Naive thymus-derived CD8-positive, alpha-beta T cell (primary cell): ENCODE results near the gene ANXA2R. TPM values are rescaled to one million over a fixed set of nuclear protein-coding genes. Genes with fewer than 3 reads are reported as not detected.
"Not testable (repeated sequence)": the region's sequence is repeated elsewhere in the genome, so short reads cannot be mapped to it uniquely, and the experiment has no call there.

Experiments used
- ATAC-seq, 2 donors: fragments of 150-1000 bp; cut with Tn5 transposase in 1 of 2; sonication (Bioruptor Pico), chemical (Tn5 transposase) in 1 of 2; 1 replicate in 1 of 2; 2 replicates in 1 of 2; pipeline ENCODE4 v1.10.0; 2021; ENCODE audit warnings: mild to moderate bottlenecking in 2 of 2, moderate library complexity in 2 of 2
- POLR2A ChIA-PET: fragments of 350-600 bp; sonication (Branson Sonifier 250); formaldehyde crosslinking; loops from one replicate; lab custom pipeline; 2021; ENCODE audit warnings: antibody characterized with exemption; lab: Charles Lee
- DNase-seq, 10 donors: peaks; one replicate each; pipeline versions ENCODE4 v3.0.0 to v3.0.0-alpha.2; 2020 to 2022
- H3K27ac Mint-ChIP-seq, 10 donors: one replicate each; pipeline ENCODE4 v1.8.0; 2020 to 2022; ENCODE audit warnings: mild to moderate bottlenecking in 10 of 10, mixed read lengths in 10 of 10, moderate library complexity in 4 of 10, inconsistent platforms in 1 of 10
- H3K27me3 Mint-ChIP-seq, 5 donors: one replicate each; pipeline ENCODE4 v1.8.0; 2021 to 2022; ENCODE audit warnings: mixed read lengths in 5 of 5
- H3K36me3 Mint-ChIP-seq, 3 donors: one replicate each; pipeline ENCODE4 v1.8.0; 2020 to 2022; ENCODE audit warnings: mixed read lengths in 3 of 3, mild to moderate bottlenecking in 2 of 3, inconsistent platforms in 1 of 3
- H3K4me1 Mint-ChIP-seq, 4 donors: one replicate each; pipeline ENCODE4 v1.8.0; 2021 to 2022; ENCODE audit warnings: mixed read lengths in 4 of 4
- H3K4me3 Mint-ChIP-seq, 10 donors: one replicate each; pipeline ENCODE4 v1.8.0; 2020 to 2022; ENCODE audit warnings: mild to moderate bottlenecking in 10 of 10, mixed read lengths in 10 of 10, moderate library complexity in 6 of 10, inconsistent platforms in 1 of 10
- H3K9me3 Mint-ChIP-seq, 9 donors: one replicate each; pipeline ENCODE4 v1.8.0; 2020 to 2022; ENCODE audit warnings: mixed read lengths in 9 of 9, mild to moderate bottlenecking in 3 of 9, inconsistent platforms in 1 of 9, moderate library complexity in 1 of 9
- polyA plus RNA-seq, 3 donors: library from polyadenylated mRNA; unstranded; fragments of 300-500 nt; fragmentation: Illumina TruSeq; gene quantifications; one replicate each; pipeline ENCODE4 v1.2.3, GENCODE V29; 2021
- total RNA-seq, 8 experiments: library from RNA in 2 of 8; stranded (reverse) in 2 of 8; gene quantifications; one replicate each; pipeline ENCODE4 v1.2.3 and lab custom pipeline; 2021 to 2026

ANXA2R gene
- total and polyA plus RNA-seq, 5 experiments from 2014 or later, result 51.5 to 72.7 (median 65.9) TPM

DNA sequence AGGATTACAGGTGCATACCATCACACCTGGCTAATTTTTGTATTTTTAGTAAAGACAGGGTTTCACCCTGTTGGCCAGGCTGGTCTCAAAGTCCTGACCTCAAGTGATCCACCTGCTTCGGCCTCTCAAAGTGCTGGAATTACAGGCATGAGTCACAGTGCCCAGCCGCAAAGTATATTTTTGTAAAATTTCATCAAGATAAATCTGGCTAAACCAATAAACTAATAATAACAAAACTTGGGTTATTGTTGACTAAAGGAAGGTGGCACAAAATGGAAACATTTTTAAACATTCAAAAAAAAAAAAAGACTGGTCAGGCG lies 29.2 kb upstream of the ANXA2R start:
- not testable (repeated sequence) for DNase-seq, ATAC-seq, H3K9me3 Mint-ChIP-seq, H3K27me3 Mint-ChIP-seq
- peaks cover 0 to 40% (median 12%) of the 10 kb centered on the region in 3 donors for H3K36me3 Mint-ChIP-seq
- POLR2A ChIA-PET, result interaction anchor here (0.7 to 7.2 kb wide), 6 partner anchors 27 to 162 kb away, joined by 3 to 619 read pairs (median 20); partner anchors contain the start of genes ANXA2R and ZNF131
- peak overlapping the region in 2 of 10 donors; percentile 25 to 95 for H3K27ac Mint-ChIP-seq
- H3K4me1 Mint-ChIP-seq, result peaks cover 39 to 66% (median 62%) of the 10 kb centered on the region in 4 donors
- H3K4me3 Mint-ChIP-seq, result peak overlapping the region; percentile 40 to 99 (median 96)

DNA sequence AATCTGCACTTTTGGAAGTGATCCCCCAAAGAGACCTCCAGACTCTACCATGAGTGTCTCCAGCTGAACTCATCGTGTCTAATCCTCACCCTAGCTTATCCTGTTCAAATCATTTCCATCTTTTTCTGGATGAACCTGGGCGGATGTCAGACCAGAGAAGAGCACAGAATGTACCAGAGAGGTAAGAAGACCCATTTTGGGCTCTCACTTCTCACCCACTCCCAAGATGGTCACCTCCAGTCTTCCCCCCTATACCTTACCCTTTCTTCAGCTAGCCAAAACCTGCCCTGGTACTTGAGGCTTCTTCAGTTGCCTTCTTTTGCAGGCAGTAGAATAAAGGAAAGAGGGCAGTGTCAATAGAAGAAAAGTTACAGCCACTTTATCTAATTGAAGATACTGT lies 27.9 kb upstream of the ANXA2R start:
- no peak for DNase-seq
- ATAC-seq, result no peak
- POLR2A ChIA-PET, result interaction anchor here (0.8 to 7.2 kb wide), 15 partner anchors 12 to 1164 kb away, joined by 3 to 619 read pairs (median 38); partner anchors contain the start of genes ANXA2R, FBXO4, HMGCS1 and RIMOC1
- no peaks in the 10 kb centered on the region for H3K27me3 Mint-ChIP-seq
- peaks cover 0 to 2% (median 0%) of the 10 kb centered on the region in 9 donors for H3K9me3 Mint-ChIP-seq
- H3K4me1 Mint-ChIP-seq, result peaks cover 27 to 65% (median 58%) of the 10 kb centered on the region in 4 donors
- H3K4me3 Mint-ChIP-seq, result peak overlapping the region; percentile 94 to 99 (median 98)
- peaks cover 0 to 35% (median 12%) of the 10 kb centered on the region in 3 donors for H3K36me3 Mint-ChIP-seq
- peak overlapping the region; percentile 95 to 100 (median 100) for H3K27ac Mint-ChIP-seq

DNA sequence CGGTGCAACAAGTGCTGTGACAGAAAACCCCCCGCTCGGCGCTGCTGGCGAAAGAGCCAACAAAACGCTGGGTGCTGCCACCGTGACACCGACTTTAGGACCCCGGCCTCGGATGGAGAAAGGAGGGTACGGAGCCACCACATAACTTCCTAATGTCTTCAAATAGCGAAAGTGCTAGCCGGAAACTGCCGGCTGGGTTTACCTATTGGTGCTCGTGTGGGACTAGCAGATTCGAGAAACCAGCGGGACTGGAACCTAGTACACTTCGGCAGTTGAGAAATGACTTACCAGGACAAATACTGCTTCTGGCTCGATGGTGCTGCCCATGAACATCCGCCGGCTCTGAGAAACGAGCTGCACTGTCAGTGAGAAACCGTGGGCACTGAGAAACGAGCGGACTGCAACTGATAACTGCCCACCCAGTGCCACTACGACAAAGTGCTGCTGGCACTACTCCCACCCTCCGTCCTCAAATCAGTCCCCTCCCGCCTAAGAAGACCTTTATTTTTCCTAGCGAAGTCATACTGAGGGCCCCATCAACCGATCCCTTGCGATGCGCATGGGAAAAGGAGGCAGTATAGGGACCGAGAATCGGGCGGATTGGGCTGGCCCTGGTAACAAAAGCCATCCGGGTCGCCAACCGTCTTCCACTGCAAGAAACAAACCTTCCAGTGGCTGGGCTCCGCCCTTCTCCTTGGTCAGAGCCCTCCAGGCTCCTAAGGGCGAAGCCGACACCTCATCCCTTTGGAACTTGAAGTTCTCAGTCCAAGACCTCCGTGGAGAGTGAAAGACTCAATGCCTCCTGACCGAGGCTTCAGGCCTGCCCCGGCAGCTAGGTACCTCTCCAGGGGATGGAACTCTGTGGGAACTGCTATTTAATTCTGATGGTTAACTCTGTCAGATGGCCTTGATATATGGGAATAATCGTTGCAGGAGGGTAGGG lies 27.0 kb upstream of the ANXA2R start:
- Mint-ChIP-seq H3K27ac (peak overlapping the region; percentile 95 to 100 (median 100)), H3K27me3 (no peaks in the 10 kb centered on the region), H3K36me3 (peaks cover 0 to 30% (median 9%) of the 10 kb centered on the region in 3 donors), H3K9me3 (peaks cover 0 to 3% (median 0%) of the 10 kb centered on the region in 9 donors), H3K4me1 (peaks cover 24 to 61% (median 55%) of the 10 kb centered on the region in 4 donors), H3K4me3 (peak overlapping the region; percentile 94 to 99 (median 98))
- DNase-seq, result peak; percentile 72 to 99 (median 91)
- POLR2A ChIA-PET, result interaction anchor here (0.5 to 7.2 kb wide), 27 partner anchors 15 to 1163 kb away, joined by 3 to 619 read pairs (median 8); partner anchors contain the start of genes ANXA2R, FBXO4, HMGCS1 and RIMOC1
- peak; percentile 42 to 53 for ATAC-seq

DNA sequence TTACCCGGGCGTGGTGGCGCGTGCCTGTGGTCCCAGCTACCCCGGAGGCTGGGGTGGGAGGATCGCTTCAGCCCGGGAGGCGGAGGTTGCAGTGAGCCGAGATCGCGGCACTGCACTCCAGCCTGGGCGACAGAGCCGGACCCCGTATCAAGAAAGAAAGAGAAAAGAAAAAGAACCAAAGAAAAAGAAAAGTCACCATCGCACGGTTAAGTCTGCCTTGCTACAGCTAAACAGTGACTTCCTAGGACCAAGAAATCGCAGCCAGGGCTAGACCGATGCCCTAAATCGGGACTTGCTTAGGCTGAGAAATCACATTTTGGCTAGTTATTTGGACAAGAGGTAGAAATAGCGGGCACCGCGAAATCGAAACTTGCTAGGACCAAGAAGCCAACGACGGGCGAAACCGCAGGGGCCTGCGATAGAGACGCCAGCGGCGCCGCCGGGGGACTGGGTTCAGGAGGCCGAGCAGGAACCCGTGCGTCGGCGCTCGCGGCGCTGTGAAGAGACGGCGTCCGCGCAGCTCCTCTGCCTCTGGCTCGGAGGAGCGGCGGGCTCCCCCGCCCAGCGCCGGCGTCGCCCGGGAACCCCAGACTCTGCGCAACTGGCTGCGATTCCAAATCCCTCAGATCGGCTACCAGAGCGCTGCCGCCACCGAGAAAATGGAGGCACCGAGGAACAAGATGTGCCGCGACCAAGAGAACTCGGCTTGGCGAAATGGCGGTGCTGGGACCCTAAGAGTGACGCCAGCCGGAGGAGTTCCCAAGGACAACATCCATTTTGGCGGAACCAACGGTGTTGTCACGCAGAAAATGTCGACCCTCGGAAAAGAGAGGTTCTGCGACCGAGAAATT lies 26.1 kb upstream of the ANXA2R start:
- peaks cover 0 to 4% (median 0%) of the 10 kb centered on the region in 9 donors for H3K9me3 Mint-ChIP-seq

DNA sequence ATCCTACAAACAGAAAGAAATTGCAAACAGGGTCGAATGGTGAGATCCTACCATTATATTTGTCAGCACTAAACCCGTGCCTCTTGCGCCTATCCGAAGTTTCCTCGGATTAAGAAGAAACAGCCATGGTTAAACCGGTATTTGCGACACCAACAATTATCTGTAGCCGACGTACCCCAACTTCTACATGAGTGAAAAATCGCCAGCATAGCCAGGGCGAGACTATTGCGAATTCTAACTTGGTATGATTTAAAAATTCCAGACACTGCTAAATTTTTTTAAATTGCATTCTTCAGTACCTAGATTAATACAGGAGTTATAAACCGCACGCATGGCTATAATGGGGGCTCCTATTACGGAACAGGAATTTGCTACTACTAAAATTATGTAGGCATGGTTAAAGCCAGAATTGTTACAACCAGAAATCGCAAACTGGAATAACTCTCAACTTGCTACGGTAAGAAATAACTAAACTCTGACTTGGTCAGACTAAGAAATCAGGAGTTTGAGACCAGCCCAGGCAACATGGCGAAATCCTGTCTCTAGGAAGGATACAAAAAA lies 25.3 kb upstream of the ANXA2R start:
- ATAC-seq, result no peak
- peaks cover 0 to 6% (median 0%) of the 10 kb centered on the region in 9 donors for H3K9me3 Mint-ChIP-seq
- H3K27ac Mint-ChIP-seq, result peak overlapping the region; percentile 95 to 100 (median 100)
- peak overlapping the region; percentile 94 to 99 (median 98) for H3K4me3 Mint-ChIP-seq
- POLR2A ChIA-PET, result interaction anchor here (0.6 to 7.2 kb wide), 26 partner anchors 11 to 1162 kb away, joined by 3 to 619 read pairs (median 17); partner anchors contain the start of genes ANXA2R, FBXO4, HMGCS1 and RIMOC1
- DNase-seq, result peak in 5 of 10 donors; percentile 21 to 50 (median 31)
- peaks cover 0 to 18% (median 6%) of the 10 kb centered on the region in 3 donors for H3K36me3 Mint-ChIP-seq
- H3K4me1 Mint-ChIP-seq, result peaks cover 19 to 56% (median 47%) of the 10 kb centered on the region in 4 donors
- no peaks in the 10 kb centered on the region for H3K27me3 Mint-ChIP-seq

More for the DNA sequence above, 26.1 kb upstream of the ANXA2R start:
- H3K27me3 Mint-ChIP-seq, result no peaks in the 10 kb centered on the region
- peaks cover 24 to 64% (median 53%) of the 10 kb centered on the region in 4 donors for H3K4me1 Mint-ChIP-seq
- peak overlapping the region; percentile 94 to 99 (median 98) for H3K4me3 Mint-ChIP-seq
- H3K27ac Mint-ChIP-seq, result peak overlapping the region; percentile 95 to 100 (median 100)
- POLR2A ChIA-PET, result interaction anchor here (0.5 to 7.2 kb wide), 26 partner anchors 15 to 1162 kb away, joined by 3 to 619 read pairs (median 12); partner anchors contain the start of genes ANXA2R, FBXO4, HMGCS1 and RIMOC1
- DNase-seq, result peak; percentile 67 to 90 (median 78)
- ATAC-seq, result peak; percentile 38 to 49
- peaks cover 0 to 25% (median 6%) of the 10 kb centered on the region in 3 donors for H3K36me3 Mint-ChIP-seq

DNA sequence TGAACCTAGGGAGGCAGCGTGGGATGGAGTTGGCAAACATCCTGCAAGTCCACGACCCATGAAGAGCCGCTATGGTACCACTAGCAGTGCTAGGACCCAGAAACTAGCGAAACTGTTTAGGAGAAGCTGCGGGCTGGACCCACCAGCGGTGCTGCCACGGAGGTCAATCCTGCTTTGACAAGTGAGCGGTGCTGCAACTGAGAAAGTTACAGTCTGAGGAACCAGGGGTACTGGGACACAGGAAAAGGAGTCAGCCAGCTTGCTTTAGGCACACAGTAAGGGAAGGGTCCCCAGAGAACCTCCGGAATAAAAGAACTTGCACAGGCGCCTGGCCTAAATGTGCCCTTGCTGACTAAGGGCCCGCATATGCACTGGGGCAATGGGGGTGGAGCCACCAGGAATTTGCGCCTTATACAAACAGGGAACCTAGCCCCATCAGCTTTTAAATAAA lies 23.6 kb upstream of the ANXA2R start:
- DNase-seq (no peak), ATAC-seq (no peak)
- Mint-ChIP-seq H3K27me3 (no peaks in the 10 kb centered on the region), H3K4me3 (peak overlapping the region; percentile 12 to 99 (median 96)), H3K9me3 (peaks cover 0 to 17% (median 4%) of the 10 kb centered on the region in 9 donors), H3K36me3 (peaks cover 2 to 8% (median 8%) of the 10 kb centered on the region in 3 donors), H3K27ac (peak overlapping the region; percentile 48 to 100 (median 100)), H3K4me1 (peaks cover 17 to 44% (median 34%) of the 10 kb centered on the region in 4 donors)
- POLR2A ChIA-PET, result interaction anchor here (0.9 to 7.2 kb wide), 16 partner anchors 10 to 492 kb away, joined by 3 to 619 read pairs (median 36); partner anchors contain the start of genes ANXA2R, HMGCS1, TMEM267 and ZNF131

DNA sequence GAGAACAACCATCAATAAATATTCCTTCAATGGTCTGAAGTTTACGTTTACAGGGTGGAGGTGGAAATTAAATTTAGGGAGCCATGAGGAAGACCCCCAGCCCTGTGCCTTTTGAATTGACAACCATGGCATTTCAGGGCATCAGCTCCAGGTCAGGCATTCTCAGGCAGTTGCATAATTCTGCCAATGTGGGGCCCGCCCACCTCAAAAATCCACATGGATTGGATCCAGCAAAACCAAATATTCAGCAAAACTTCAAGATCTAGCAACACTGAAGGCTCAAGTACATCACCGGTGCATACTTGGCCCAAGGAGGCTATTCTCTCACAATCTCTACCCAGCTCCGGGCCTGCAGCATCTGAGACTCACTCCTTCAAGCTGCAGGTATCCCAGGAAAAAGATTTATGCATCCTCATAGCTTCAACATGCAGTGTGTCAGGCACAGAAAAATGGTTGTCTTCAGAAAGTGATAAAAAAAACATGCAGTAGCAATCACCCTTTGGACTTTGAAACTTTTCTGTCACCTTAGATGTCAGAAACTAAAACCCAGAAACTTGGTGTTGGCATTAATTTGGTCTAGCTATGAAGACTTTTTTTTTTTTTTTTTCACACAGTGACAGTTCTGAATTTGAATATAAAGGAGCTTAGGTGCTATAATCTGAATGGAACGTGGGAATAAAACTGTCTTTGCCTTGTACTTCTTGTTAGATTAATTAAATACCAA lies 21.4 kb upstream of the ANXA2R start:
- H3K36me3 Mint-ChIP-seq, result peaks cover 6 to 17% (median 7%) of the 10 kb centered on the region in 3 donors
- no peaks in the 10 kb centered on the region for H3K27me3 Mint-ChIP-seq
- peaks cover 0 to 28% (median 4%) of the 10 kb centered on the region in 9 donors for H3K9me3 Mint-ChIP-seq
- H3K4me3 Mint-ChIP-seq, result no peak overlapping the region
- ATAC-seq (no peak), DNase-seq (peak in 1 of 10 donors; percentile 31)
- H3K4me1 Mint-ChIP-seq, result peaks cover 6 to 28% (median 18%) of the 10 kb centered on the region in 4 donors
- POLR2A ChIA-PET, result interaction anchor here (1.4 to 3.0 kb wide), 7 partner anchors 13 to 112 kb away, joined by 4 to 35 read pairs (median 6); partner anchors contain the start of gene ANXA2R
- H3K27ac Mint-ChIP-seq, result peak overlapping the region; percentile 53 to 87 (median 77)

DNA sequence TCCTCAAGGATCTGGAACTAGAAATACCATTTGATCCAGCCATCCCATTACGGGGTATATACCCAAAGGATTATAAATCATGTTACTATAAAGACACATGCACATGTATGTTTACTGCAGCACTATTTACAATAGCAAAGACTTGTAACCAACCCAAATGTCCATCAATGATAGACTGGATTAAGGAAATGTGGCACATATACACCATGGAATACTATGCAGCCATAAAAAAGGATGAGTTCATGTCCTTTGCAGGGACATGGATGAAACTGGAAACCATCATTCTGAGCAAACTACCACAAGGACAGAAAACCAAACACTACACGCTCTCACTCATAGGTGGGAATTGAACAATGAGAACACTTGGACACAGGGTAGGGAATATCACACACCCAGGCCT lies 19.9 kb upstream of the ANXA2R start:
- not testable (repeated sequence) for H3K27me3 Mint-ChIP-seq, ATAC-seq, H3K4me3 Mint-ChIP-seq, DNase-seq
- peak overlapping the region in 6 of 10 donors; percentile 9 to 76 (median 19) for H3K27ac Mint-ChIP-seq
- H3K9me3 Mint-ChIP-seq, result peaks cover 0 to 31% (median 15%) of the 10 kb centered on the region in 9 donors
- H3K36me3 Mint-ChIP-seq, result peaks cover 6 to 27% (median 12%) of the 10 kb centered on the region in 3 donors
- POLR2A ChIA-PET, result interaction anchor here (0.6 to 3.0 kb wide), 2 partner anchors 14 to 18 kb away, joined by 3 to 35 read pairs; partner anchors contain the start of gene ANXA2R
- H3K4me1 Mint-ChIP-seq, result peaks cover 6 to 24% (median 19%) of the 10 kb centered on the region in 4 donors

DNA sequence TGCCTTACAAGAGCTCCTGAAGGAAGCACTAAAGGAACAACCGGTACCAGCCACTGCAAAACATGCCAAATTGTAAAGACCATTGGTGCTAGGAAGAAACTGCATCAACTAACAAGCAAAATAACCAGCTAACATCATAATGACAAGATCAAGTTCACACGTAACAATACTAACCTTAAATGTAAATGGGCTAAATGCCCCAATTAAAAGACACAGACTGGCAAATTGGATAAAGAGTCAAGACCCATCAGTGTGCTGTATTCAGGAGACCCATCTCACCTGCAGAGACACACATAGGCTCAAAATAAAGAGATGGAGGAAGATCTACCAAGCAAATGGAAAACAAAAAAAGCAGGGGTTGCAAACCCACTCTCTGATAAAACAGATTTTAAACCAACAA lies 15.0 kb upstream of the ANXA2R start:
- not testable (repeated sequence) for DNase-seq, H3K27me3 Mint-ChIP-seq, H3K4me3 Mint-ChIP-seq, ATAC-seq
- Mint-ChIP-seq H3K36me3 (peaks cover 6 to 52% (median 27%) of the 10 kb centered on the region in 3 donors), H3K9me3 (peaks cover 0 to 31% (median 23%) of the 10 kb centered on the region in 9 donors), H3K27ac (peak overlapping the region in 3 of 10 donors; percentile 18 to 61 (median 21)), H3K4me1 (peaks cover 2 to 19% (median 6%) of the 10 kb centered on the region in 4 donors)
- POLR2A ChIA-PET, result interaction anchor here (2.0 to 2.7 kb wide), 2 partner anchors 9 to 13 kb away, joined by 8 to 9 read pairs; no protein-coding TSS in a partner anchor

DNA sequence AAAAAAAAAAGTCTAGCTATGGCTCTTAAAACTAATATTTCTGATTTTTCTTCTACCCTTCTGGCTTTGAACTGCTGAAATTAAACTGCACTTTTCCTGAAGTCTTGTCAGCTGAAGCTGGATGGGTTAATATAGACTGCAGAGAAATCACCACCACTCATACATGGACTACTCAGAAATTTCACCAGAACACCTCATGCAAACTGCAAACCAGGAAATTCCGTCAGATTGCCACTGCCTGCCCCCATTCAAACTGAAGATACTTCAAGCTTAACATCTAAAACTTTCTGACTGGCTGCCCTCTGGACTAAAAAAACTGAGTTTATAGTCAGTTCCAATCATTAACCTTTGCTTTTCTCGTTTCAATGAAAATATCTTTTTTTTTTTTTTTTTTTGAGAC lies 11.6 kb upstream of the ANXA2R start:
- ATAC-seq, result no peak
- Mint-ChIP-seq H3K36me3 (peaks cover 3 to 42% (median 25%) of the 10 kb centered on the region in 3 donors), H3K9me3 (peaks cover 0 to 23% (median 8%) of the 10 kb centered on the region in 9 donors), H3K4me1 (peaks cover 5 to 32% (median 18%) of the 10 kb centered on the region in 4 donors), H3K4me3 (no peak overlapping the region), H3K27me3 (no peaks in the 10 kb centered on the region), H3K27ac (no peak overlapping the region)
- POLR2A ChIA-PET, result interaction anchor here (0.8 to 5.5 kb wide), 4 partner anchors 9 to 69 kb away, joined by 4 to 30 read pairs (median 6); partner anchors contain the start of genes ANXA2R and ZNF131
- DNase-seq, result no peak
